OCI-LY1 (cell line): ENCODE data around the gene LHX2.

Source experiments
- H2AFZ ChIP-seq: fragments of 200-600 bp; sonication (generic), shearing (Covaris generic); 2 replicates; pipeline ENCODE4 v1.6.0; 2014; ENCODE audit warnings: antibody characterized with exemption, mild to moderate bottlenecking, low read length
- H3F3A ChIP-seq: fragments of 200-600 bp; sonication (generic), shearing (Covaris generic); 2 replicates; pipeline ENCODE4 v1.6.0; 2014; ENCODE audit warnings: mild to moderate bottlenecking, antibody characterized with exemption, low read length, moderate library complexity; ENCODE audit not compliant: insufficient read depth
- H3K27ac ChIP-seq: fragments of 200-600 bp; sonication (generic); 2 replicates; pipeline ENCODE4 v1.5.1; 2014; ENCODE audit warnings: low read length, mixed run types, mild to moderate bottlenecking, low read depth; ENCODE audit not compliant: poor library complexity, severe bottlenecking
- H3K27me3 ChIP-seq: fragments of 200-600 bp; sonication (generic); 2 replicates; pipeline ENCODE4 v1.6.0; 2014; ENCODE audit warnings: antibody characterized with exemption, mild to moderate bottlenecking, low read length, moderate library complexity; ENCODE audit not compliant: insufficient read depth
- H3K36me3 ChIP-seq: fragments of 200-600 bp; sonication (generic); 2 replicates; pipeline ENCODE4 v1.6.1; 2014; ENCODE audit warnings: mild to moderate bottlenecking, antibody characterized with exemption, low read length, moderate library complexity, mixed read lengths; ENCODE audit not compliant: insufficient read depth
- H3K4me1 ChIP-seq: fragments of 200-600 bp; sonication (generic); 2 replicates; pipeline ENCODE4 v1.5.1; 2014; ENCODE audit warnings: mild to moderate bottlenecking, low read length, moderate library complexity; ENCODE audit not compliant: insufficient read depth, severe bottlenecking
- H3K4me2 ChIP-seq: fragments of 200-600 bp; sonication (generic), shearing (Covaris generic); 2 replicates; pipeline ENCODE4 v1.6.1; 2014; ENCODE audit warnings: low read length
- H3K4me3 ChIP-seq: fragments of 200-600 bp; sonication (generic); 2 replicates; pipeline ENCODE4 v1.5.1; 2014; ENCODE audit warnings: low read length, low read depth, mild to moderate bottlenecking, mixed read lengths; ENCODE audit not compliant: poor library complexity, severe bottlenecking
- H3K79me2 ChIP-seq: fragments of 200-600 bp; shearing (Covaris generic); 2 replicates; pipeline ENCODE4 v1.6.1; 2016; ENCODE audit warnings: mixed run types, low read length, mixed read lengths; ENCODE audit not compliant: insufficient read depth
- H3K9ac ChIP-seq: fragments of 200-600 bp; sonication (generic), shearing (Covaris generic); 2 replicates; pipeline ENCODE4 v1.6.1; 2014; ENCODE audit warnings: mild to moderate bottlenecking, low read length, mixed read lengths
- H3K9me2 ChIP-seq: fragments of 200-600 bp; sonication (generic), shearing (Covaris generic); 2 replicates; pipeline ENCODE4 v1.6.1; 2014; ENCODE audit warnings: low read depth, mild to moderate bottlenecking, low read length, mixed read lengths
- H3K9me3 ChIP-seq: fragments of 200-600 bp; shearing (Covaris generic); 2 replicates; pipeline ENCODE4 v1.6.1; 2014; ENCODE audit warnings: low read length, mixed read lengths
- H4K20me1 ChIP-seq: fragments of 200-600 bp; sonication (generic), shearing (Covaris generic); 2 replicates; pipeline ENCODE4 v1.6.0; 2016; ENCODE audit warnings: mild to moderate bottlenecking, low read length; ENCODE audit not compliant: insufficient read depth
- CTCF ChIP-seq: fragments of 200-600 bp; sonication (generic), shearing (Covaris generic); IDR thresholded peaks from 2 replicates; pipeline ENCODE4 v1.5.1; 2017; ENCODE audit warnings: mild to moderate bottlenecking, antibody characterized with exemption, low read length, moderate library complexity, mixed read lengths
- EZH2 ChIP-seq: fragments of 200-600 bp; sonication (generic), shearing (Covaris generic); IDR thresholded peaks from 2 replicates; pipeline ENCODE4 v1.8.0; 2017; ENCODE audit warnings: borderline replicate concordance, mixed run types, mild to moderate bottlenecking, antibody characterized with exemption, low read length, moderate library complexity, mixed read lengths

The LHX2 gene

GRCh38 chr9:124074746-124075145, 63.2 kb downstream of the LHX2 start:
- no peaks in the 10 kb centered on the region for H3K79me2 ChIP-seq
- no peaks in the 10 kb centered on the region for H3K9me3 ChIP-seq
- no peak overlapping the region for H3K27ac ChIP-seq
- H3K4me2 ChIP-seq = no peak overlapping the region
- no peaks in the 10 kb centered on the region for H3K36me3 ChIP-seq
- no peak overlapping the region for H2AFZ ChIP-seq
- no peaks in the 10 kb centered on the region for H3K27me3 ChIP-seq
- no peaks in the 10 kb centered on the region for H3K4me1 ChIP-seq
- no peak for TF ChIP-seq CTCF
- TF ChIP-seq EZH2 = no peak
- H3K9me2 ChIP-seq = no peaks in the 10 kb centered on the region
- H3K9ac ChIP-seq = no peak overlapping the region
- H4K20me1 ChIP-seq = no peaks in the 10 kb centered on the region
- no peak overlapping the region for H3K4me3 ChIP-seq
- H3F3A ChIP-seq = no peaks in the 10 kb centered on the region

GRCh38 chr9:124075761-124076160, 64.2 kb downstream of the LHX2 start:
- no peak overlapping the region for H2AFZ ChIP-seq
- no peak overlapping the region for H3K4me3 ChIP-seq
- H4K20me1 ChIP-seq = no peaks in the 10 kb centered on the region
- H3K9ac ChIP-seq = no peak overlapping the region
- no peaks in the 10 kb centered on the region for H3F3A ChIP-seq
- no peak overlapping the region for H3K4me2 ChIP-seq
- H3K27ac ChIP-seq = no peak overlapping the region
- H3K4me1 ChIP-seq = no peaks in the 10 kb centered on the region
- H3K79me2 ChIP-seq = no peaks in the 10 kb centered on the region
- no peaks in the 10 kb centered on the region for H3K9me3 ChIP-seq
- no peaks in the 10 kb centered on the region for H3K9me2 ChIP-seq
- no peaks in the 10 kb centered on the region for H3K36me3 ChIP-seq
- no peak for TF ChIP-seq EZH2
- no peak for TF ChIP-seq CTCF
- H3K27me3 ChIP-seq = no peaks in the 10 kb centered on the region

- Histone ChIP-seq H3K9me3 (no peaks in the 10 kb centered on the region), H3K36me3 (no peaks in the 10 kb centered on the region), H3K27me3 (no peaks in the 10 kb centered on the region), H3K4me3 (no peak overlapping the region), H3K79me2 (no peaks in the 10 kb centered on the region), H3K9me2 (no peaks in the 10 kb centered on the region), H3F3A (no peaks in the 10 kb centered on the region), H3K4me2 (no peak overlapping the region), H4K20me1 (no peaks in the 10 kb centered on the region), H3K27ac (no peak overlapping the region), H3K9ac (no peak overlapping the region), H2AFZ (no peak overlapping the region), H3K4me1 (no peaks in the 10 kb centered on the region)
- TF ChIP-seq CTCF = no peak
- TF ChIP-seq EZH2 = no peak
Measured at GRCh38 chr9:124077915-124078572, 66.5 kb downstream of the LHX2 start.
